Lower lobe of right lung (tissue), 2 donors: ENCODE measurements around the gene ATG4D. TPM values are rescaled to one million over a fixed set of nuclear protein-coding genes. Genes with fewer than 3 reads are reported as not detected.

ENCODE experiments used
- ATAC-seq, 2 donors: fragments of 200-7000 bp; cut with Tn5 transposase; one replicate each; pipeline ENCODE4 v1.9.1; 2020 to 2022; ENCODE audit warnings: mild to moderate bottlenecking in 2 of 2, moderate library complexity in 2 of 2
- DNase-seq: peaks from one replicate; pipeline ENCODE4 v3.0.0-alpha.2; 2020
- H3K27ac ChIP-seq: fragments of 200-600 bp; one replicate; pipeline ENCODE4 v1.8.0; 2022
- H3K27me3 ChIP-seq: fragments of 200-600 bp; one replicate; pipeline ENCODE4 v1.8.0; 2022; ENCODE audit warnings: low read depth
- H3K36me3 ChIP-seq: fragments of 200-600 bp; one replicate; pipeline ENCODE4 v1.8.0; 2022; ENCODE audit warnings: mild to moderate bottlenecking
- H3K4me1 ChIP-seq: fragments of 200-600 bp; one replicate; pipeline ENCODE4 v1.8.0; 2022
- H3K4me3 ChIP-seq: fragments of 200-600 bp; one replicate; pipeline ENCODE4 v1.8.0; 2022; ENCODE audit warnings: mild to moderate bottlenecking
- H3K9me3 ChIP-seq: fragments of 200-600 bp; one replicate; pipeline ENCODE4 v1.8.0; 2022
- intact Hi-C: fragments of 100-400 bp; cut with DNase I; formaldehyde crosslinking; loops from one replicate; pipeline ENCODE4 v1.11.0; 2022
- total RNA-seq: library from RNA; stranded (reverse); fragmentation: NEBNext Ultra II Directional; extraction: Animal tissue kit (Norgen Biotek cat#: 25700); gene quantifications from one replicate; pipeline ENCODE4 v1.2.1, GENCODE V29; 2021
- TF ChIP-seq, protein P1 (sequence below): fragments of 200-600 bp; IDR thresholded peaks from one replicate; pipeline ENCODE4 v1.8.0; 2022; ENCODE audit warnings: antibody characterized with exemption, mild to moderate bottlenecking
- donor health status: DM: no; HTN: yes; CAD: no; lungs with severe emphysema.

Gene ATG4D
- total RNA-seq, 1 donor from 2014 or later = 22.9 TPM

DNA sequence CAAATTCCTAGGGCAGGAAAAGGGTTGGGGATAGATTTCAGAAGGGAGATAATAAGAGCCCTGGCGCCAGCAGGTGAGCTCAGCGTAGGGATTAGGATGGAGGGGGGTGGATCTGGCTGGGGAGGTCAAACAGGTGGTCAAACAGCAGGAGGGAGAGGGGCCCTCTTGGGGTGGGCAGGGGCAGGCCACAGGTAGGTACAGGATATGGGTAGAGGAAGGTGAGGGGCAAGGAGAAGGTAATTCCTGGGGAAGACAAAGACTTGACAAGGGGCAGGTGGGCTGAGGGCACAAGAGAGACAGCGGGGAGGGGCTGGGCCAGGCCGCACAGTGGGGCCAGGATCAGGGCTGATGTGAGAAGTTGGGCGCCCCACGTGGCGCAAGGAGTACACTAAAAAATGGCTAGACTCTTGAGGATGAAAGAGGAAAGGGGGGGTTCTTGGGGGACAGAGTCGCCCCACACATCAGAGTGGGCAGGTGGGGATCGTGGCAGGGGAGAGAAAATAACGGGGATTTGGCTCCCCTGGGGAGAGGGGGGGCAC, 21.4 kb downstream of the ATG4D start:
- DNase-seq = peak; percentile 68

GRCh38 chr19:10565567-10566407, 22.1 kb downstream of the ATG4D start, which contains the start of gene KRI1:
Gene KRI1, minus strand, starts transcription at chr19:10566010. Its CDS starts 11 bp downstream, at chr19:10565999.
- DNase-seq = peak; percentile 99
- Histone ChIP-seq H3K4me1 (peaks cover 33% of the 10 kb centered on the region), H3K27ac (peak within 1 kb of the TSS; percentile 87), H3K4me3 (peak within 1 kb of the TSS; percentile 89), H3K27me3 (no peaks in the 10 kb centered on the region), H3K9me3 (no peaks in the 10 kb centered on the region), H3K36me3 (peaks cover 17% of the 10 kb centered on the region)
- ATAC-seq = peak; percentile 89 to 91
- TF ChIP-seq, protein P1, sequence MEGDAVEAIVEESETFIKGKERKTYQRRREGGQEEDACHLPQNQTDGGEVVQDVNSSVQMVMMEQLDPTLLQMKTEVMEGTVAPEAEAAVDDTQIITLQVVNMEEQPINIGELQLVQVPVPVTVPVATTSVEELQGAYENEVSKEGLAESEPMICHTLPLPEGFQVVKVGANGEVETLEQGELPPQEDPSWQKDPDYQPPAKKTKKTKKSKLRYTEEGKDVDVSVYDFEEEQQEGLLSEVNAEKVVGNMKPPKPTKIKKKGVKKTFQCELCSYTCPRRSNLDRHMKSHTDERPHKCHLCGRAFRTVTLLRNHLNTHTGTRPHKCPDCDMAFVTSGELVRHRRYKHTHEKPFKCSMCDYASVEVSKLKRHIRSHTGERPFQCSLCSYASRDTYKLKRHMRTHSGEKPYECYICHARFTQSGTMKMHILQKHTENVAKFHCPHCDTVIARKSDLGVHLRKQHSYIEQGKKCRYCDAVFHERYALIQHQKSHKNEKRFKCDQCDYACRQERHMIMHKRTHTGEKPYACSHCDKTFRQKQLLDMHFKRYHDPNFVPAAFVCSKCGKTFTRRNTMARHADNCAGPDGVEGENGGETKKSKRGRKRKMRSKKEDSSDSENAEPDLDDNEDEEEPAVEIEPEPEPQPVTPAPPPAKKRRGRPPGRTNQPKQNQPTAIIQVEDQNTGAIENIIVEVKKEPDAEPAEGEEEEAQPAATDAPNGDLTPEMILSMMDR = peak; percentile 43
- intact Hi-C loops = no loop called here

More for the DNA sequence above, 21.4 kb downstream of the ATG4D start:
- peak; percentile 6 to 32 for ATAC-seq
- peaks cover 24% of the 10 kb centered on the region for H3K36me3 ChIP-seq
- no peaks in the 10 kb centered on the region for H3K27me3 ChIP-seq
- peak overlapping the region; percentile 87 for H3K27ac ChIP-seq
- intact Hi-C loops = no loop called here
- H3K4me1 ChIP-seq = peaks cover 33% of the 10 kb centered on the region
- TF ChIP-seq, protein P1 = no peak
- H3K9me3 ChIP-seq = no peaks in the 10 kb centered on the region
- H3K4me3 ChIP-seq = peak overlapping the region; percentile 89

GRCh38 chr19:10566408-10566657, 22.6 kb downstream of the ATG4D start:
- Histone ChIP-seq H3K4me3 (peak overlapping the region; percentile 89), H3K27ac (peak overlapping the region; percentile 87), H3K9me3 (no peaks in the 10 kb centered on the region), H3K27me3 (no peaks in the 10 kb centered on the region), H3K36me3 (peaks cover 12% of the 10 kb centered on the region), H3K4me1 (peaks cover 33% of the 10 kb centered on the region)
- intact Hi-C loops = no loop called here
- no peak for ATAC-seq
- DNase-seq = no peak
- TF ChIP-seq, protein P1 = no peak

DNA sequence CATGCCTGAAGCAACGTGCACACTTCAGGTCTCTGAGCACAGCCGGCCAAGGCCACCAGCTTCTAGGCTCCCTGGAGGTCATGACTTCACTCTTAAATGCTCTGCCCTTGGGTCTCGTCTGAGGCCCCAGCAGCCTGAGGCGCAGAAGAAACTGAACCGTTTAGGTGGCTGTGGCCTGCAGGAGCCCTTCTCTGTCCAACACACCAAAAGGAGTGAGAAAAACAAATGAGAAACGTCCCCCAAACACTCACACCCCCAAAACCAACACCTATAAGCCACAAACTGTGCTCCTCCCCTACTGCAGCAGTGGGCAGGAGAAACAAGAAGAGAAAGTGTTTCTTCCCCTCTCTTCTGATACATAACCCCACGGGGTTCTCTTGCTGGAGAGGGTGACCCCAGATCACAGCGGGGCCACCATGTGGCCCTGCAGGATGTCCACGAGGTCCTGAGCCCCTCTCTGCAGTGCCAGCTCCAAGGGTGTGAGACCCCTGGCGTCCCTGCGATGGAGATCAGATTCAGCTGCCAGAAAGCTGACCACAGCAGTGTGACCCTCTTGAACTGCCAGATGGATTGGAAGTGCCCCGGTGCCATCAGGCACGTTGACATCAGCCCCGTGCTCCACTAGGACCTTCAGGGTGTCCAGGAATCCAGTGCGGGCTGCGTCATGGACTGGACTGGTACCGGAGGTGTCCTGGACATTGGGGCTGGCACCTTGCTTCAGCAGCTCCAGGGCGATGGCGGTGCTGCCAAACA, 23.1 kb downstream of the ATG4D start:
- no peak for ATAC-seq
- H3K27ac ChIP-seq = peak overlapping the region; percentile 87
- H3K36me3 ChIP-seq = peaks cover 9% of the 10 kb centered on the region
- no peaks in the 10 kb centered on the region for H3K27me3 ChIP-seq
- H3K4me1 ChIP-seq = peaks cover 33% of the 10 kb centered on the region
- H3K9me3 ChIP-seq = no peaks in the 10 kb centered on the region
- DNase-seq = no peak
- intact Hi-C loops = no loop called here
- H3K4me3 ChIP-seq = peak overlapping the region; percentile 89
- TF ChIP-seq, protein P1 = no peak

DNA sequence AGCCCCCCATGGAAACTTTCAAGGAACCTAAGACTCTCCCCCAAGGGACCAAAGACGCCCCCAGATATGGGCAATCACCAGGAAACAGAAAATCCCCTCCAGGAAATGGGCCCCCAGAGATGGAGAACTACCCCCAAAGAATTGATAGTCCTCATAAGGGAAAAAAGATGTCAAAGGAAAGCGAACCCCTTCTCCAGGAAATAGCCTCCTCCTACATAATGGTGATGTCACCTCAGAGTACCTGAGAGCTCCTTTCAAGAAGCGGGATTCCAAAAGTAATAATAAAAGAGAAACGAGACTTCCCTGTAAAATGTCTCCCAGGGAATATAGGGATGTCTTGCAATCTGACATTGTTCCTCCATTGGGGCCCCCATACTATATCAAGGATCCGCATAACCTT, 24.0 kb downstream of the ATG4D start:
- peak overlapping the region; percentile 89 for H3K4me3 ChIP-seq
- H3K27me3 ChIP-seq = no peaks in the 10 kb centered on the region
- H3K4me1 ChIP-seq = peaks cover 33% of the 10 kb centered on the region
- H3K27ac ChIP-seq = peak overlapping the region; percentile 82
- TF ChIP-seq, protein P1 = no peak
- intact Hi-C loops = no loop called here
- ATAC-seq (no peak), DNase-seq (no peak)
- H3K9me3 ChIP-seq = no peaks in the 10 kb centered on the region
- H3K36me3 ChIP-seq = peaks cover 2% of the 10 kb centered on the region
